Dedifferentiated amniotic fluid mesenchymal stem cell (primary cell): ENCODE measurements around the gene CSRNP2.
"Not testable (repeated sequence)": the region's sequence is repeated elsewhere in the genome, so short reads cannot be mapped to it uniquely, and the experiment has no call there.

ENCODE experiments used
- DNase-seq: peaks from one replicate; pipeline ENCODE4 v3.0.0-alpha.2; 2016; ENCODE audit errors: extremely low spot score

Gene CSRNP2

DNA sequence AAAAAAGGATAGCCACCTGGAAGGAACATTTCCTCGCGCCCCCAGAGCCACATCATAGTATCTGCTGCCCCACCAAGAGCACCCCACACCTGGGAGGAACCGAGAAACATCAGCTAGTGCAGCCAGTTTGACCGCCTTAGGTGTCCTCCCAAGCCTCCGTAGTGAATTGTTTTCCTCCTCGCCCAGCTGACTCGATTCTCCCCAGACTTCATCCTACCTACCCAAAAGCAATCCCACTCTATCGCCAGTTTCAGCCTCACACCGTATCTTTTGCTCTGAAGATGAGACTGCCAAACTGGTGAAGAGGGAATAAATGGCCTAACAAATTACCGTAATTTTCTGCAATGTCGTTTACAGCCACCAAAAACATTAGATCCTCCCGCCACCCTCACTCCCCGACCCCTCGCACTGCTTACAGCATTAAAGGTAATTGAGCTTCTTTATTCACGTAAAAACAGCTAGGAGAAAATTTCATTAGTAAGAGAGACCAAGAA lies 56.0 kb downstream of the CSRNP2 start:
- no peak for DNase-seq

DNA sequence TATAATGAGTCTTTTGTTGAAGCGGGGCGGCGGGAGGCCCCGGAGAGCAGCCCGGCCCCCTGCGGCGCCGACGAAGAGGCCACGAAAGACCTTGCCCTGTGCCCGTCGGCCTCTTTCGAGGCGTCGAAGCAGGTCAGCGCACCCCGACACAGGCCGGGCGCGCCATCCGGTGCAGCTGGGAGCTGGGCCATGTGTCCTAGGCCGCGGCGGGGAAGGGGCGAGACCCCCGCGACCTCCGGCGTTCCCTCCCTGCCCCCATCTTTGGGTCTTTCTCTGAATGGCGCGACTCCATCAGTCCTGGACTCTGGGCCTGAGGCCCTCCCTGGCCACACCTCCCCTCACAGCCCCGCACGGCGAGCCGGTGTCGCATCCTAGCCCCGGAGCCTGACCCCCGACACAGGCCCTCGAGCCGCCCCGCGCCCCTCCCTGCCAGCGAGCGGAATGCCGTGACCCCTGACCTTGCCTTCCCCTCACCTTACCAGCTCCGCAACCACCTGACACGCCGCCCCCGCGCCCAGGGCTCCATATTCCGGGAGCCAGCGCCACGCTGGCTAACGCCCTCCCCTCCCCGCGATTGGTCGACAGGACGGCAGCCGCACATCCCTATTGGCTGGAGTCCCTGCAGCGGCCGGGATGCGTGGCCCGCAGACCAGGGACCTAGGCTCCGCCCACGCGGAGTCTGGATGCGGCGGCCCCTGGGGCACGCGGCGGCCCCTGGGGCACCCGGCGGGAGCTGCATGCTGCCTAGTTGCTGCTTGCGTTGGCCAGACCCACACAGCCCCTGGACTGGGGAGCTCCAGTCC lies 57.4 kb downstream of the CSRNP2 start, which contains the start of gene SLC11A2:
TSS of gene SLC11A2 (minus strand) at position 549 of the 803 bp plus-strand sequence. CDS start 15,656 bp downstream, outside the sequence.
- peak; percentile 87 for DNase-seq

GRCh38 chr12:51025338-51025835 lies 58.0 kb downstream of the CSRNP2 start:
- no peak for DNase-seq

GRCh38 chr12:51023625-51024382 lies 59.6 kb downstream of the CSRNP2 start:
- no peak for DNase-seq

- DNase-seq: no peak
Measured at GRCh38 chr12:51021694-51022093, 61.7 kb downstream of the CSRNP2 start.

- no peak for DNase-seq
Measured at GRCh38 chr12:51020448-51021182, 62.8 kb downstream of the CSRNP2 start.

- no peak for DNase-seq
Measured at GRCh38 chr12:51019927-51020326, 63.5 kb downstream of the CSRNP2 start.

DNA sequence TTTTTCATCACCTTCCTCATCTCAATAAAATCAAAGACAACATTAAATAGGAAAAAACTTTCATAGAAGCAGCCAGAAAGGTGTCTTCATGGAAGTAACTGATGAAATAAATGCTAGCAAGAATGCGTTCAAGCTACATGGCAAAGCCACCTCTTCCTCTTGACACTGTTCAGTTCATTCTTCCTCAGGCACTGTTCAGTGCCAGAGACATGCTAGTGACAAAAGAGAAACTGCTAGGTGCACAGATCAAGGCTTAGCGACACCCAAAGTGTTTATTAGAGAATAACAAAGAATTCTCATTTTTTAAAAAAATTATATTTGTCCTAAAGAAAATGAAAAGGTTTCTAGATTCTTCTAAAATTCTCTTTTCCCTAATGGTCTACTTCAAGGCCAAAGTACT lies 64.4 kb downstream of the CSRNP2 start:
- DNase-seq: no peak

DNA sequence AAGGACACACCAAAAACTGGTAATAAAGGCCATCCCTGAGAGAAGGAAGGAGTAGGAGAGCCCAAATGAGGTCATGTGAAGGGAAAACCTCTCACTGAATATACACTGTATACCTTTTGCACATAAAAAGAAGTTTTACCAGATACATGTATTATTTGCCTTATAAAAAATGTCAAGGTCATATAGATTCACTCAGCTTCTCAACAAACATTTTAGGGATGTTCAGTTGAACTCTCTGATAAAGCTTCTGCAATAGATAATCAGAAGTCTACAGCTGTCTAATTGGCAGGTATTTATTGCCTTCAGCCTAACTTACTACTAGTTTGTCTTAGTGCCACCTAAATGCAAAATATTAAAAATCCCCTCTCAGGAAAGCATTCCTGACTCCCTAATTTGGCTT lies 65.9 kb downstream of the CSRNP2 start:
- no peak for DNase-seq

- not testable (repeated sequence) for DNase-seq
Measured at GRCh38 chr12:51014467-51014866, 68.9 kb downstream of the CSRNP2 start.

- DNase-seq: no peak
Measured at GRCh38 chr12:51013441-51013840, 70.0 kb downstream of the CSRNP2 start.

- DNase-seq: no peak
Measured at GRCh38 chr12:51012570-51013236, 70.7 kb downstream of the CSRNP2 start.

DNA sequence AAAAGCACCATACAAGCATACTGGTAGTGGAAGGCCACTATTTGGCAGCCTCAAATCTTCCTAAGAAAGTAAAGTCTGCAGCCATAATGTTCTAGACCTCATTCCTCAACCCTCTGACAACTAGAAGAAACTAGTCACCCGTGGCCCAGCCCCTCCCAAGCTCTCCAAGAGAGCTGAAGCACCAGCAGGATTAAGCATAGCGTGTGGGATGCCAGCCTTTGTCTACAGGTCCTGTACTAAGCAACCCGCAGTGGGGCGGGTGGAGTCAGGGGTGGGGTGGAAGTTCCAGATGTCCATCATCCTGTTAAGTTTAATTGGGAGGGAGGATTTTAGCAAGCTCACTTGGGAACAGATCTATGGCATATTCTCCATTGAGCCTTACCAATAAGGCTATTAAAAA lies 71.4 kb downstream of the CSRNP2 start:
- DNase-seq: no peak
